Peyer's patch (tissue), 4 donors: Measurements from ENCODE around the gene APPL2.

Source experiments
- CTCF ChIP-seq, 6 experiments: fragments of 450-650 bp in 4 of 6; fragments of 200-600 bp in 2 of 6; sonication (generic) in 1 of 6; IDR thresholded peaks; one replicate each; pipeline ENCODE4 v1.5.1; 2017 to 2019; ENCODE audit warnings: antibody characterized with exemption in 6 of 6, mild to moderate bottlenecking in 3 of 6, moderate library complexity in 1 of 6
- POLR2A ChIP-seq, 2 donors: fragments of 450-650 bp; IDR thresholded peaks; one replicate each; pipeline ENCODE4 v1.5.1; 2017; ENCODE audit warnings: antibody characterized with exemption in 2 of 2, mild to moderate bottlenecking in 2 of 2, moderate library complexity in 2 of 2

- TF ChIP-seq CTCF (IDR thresholded peaks at IDR 0.05) (no peak), POLR2A (IDR thresholded peaks at IDR 0.05) (no peak)
Observed at GRCh38 chr12:105273601-105274000, 37.6 kb upstream of the APPL2 start.
